HUES48 (cell line): ENCODE measurements around the gene CASP9.
"Not testable (repeated sequence)": the region's sequence is repeated elsewhere in the genome, so short reads cannot be mapped to it uniquely, and the experiment has no call there.

Experiments
- H3K27ac ChIP-seq: one replicate; pipeline ENCODE4 v1.7.0; 2013; ENCODE audit warnings: low read depth, low read length, inconsistent platforms
- H3K27me3 ChIP-seq: 2 replicates; pipeline ENCODE4 v1.6.1; 2013; ENCODE audit warnings: mild to moderate bottlenecking, low read length; ENCODE audit not compliant: control insufficient read depth, insufficient read depth
- H3K36me3 ChIP-seq: 2 replicates; pipeline ENCODE4 v1.6.1; 2013; ENCODE audit warnings: low read length; ENCODE audit not compliant: control insufficient read depth, insufficient read depth
- H3K4me1 ChIP-seq: 2 replicates; pipeline ENCODE4 v1.6.1; 2013; ENCODE audit warnings: mild to moderate bottlenecking, low read length; ENCODE audit not compliant: control insufficient read depth, insufficient read depth
- H3K4me3 ChIP-seq: 2 replicates; pipeline ENCODE4 v1.5.1; 2013; ENCODE audit warnings: mild to moderate bottlenecking, low read depth, low read length
- H3K9ac ChIP-seq: 2 replicates; pipeline ENCODE4 v1.6.1; 2013; ENCODE audit warnings: mild to moderate bottlenecking, low read depth, low read length, moderate library complexity
- H3K9me3 ChIP-seq: 2 replicates; pipeline ENCODE4 v1.6.1; 2013; ENCODE audit warnings: low read length; ENCODE audit not compliant: control insufficient read depth, insufficient read depth

CASP9 gene

GRCh38 chr1:15463926-15464322, 60.1 kb downstream of the CASP9 start:
- H3K9me3 ChIP-seq, H3K4me3 ChIP-seq, H3K27ac ChIP-seq, H3K27me3 ChIP-seq, H3K36me3 ChIP-seq, H3K9ac ChIP-seq, H3K4me1 ChIP-seq: not testable (repeated sequence)

GRCh38 chr1:15463064-15463800, 60.8 kb downstream of the CASP9 start:
- not testable (repeated sequence) for H3K27ac ChIP-seq, H3K27me3 ChIP-seq, H3K4me1 ChIP-seq, H3K9ac ChIP-seq, H3K9me3 ChIP-seq, H3K4me3 ChIP-seq, H3K36me3 ChIP-seq

GRCh38 chr1:15460708-15461095, 63.3 kb downstream of the CASP9 start:
- no peak overlapping the region for H3K9ac ChIP-seq

GRCh38 chr1:15459771-15460707, 64.0 kb downstream of the CASP9 start:
- Histone ChIP-seq H3K4me1 (no peaks in the 10 kb centered on the region), H3K9me3 (no peaks in the 10 kb centered on the region), H3K9ac (no peak overlapping the region), H3K27me3 (no peaks in the 10 kb centered on the region), H3K27ac (no peak overlapping the region), H3K36me3 (no peaks in the 10 kb centered on the region), H3K4me3 (no peak overlapping the region)

More at GRCh38 chr1:15460708-15461095, 63.3 kb downstream of the CASP9 start:
- Histone ChIP-seq H3K36me3 (no peaks in the 10 kb centered on the region), H3K27ac (no peak overlapping the region), H3K9me3 (no peaks in the 10 kb centered on the region), H3K4me1 (no peaks in the 10 kb centered on the region), H3K27me3 (no peaks in the 10 kb centered on the region), H3K4me3 (no peak overlapping the region)

DNA sequence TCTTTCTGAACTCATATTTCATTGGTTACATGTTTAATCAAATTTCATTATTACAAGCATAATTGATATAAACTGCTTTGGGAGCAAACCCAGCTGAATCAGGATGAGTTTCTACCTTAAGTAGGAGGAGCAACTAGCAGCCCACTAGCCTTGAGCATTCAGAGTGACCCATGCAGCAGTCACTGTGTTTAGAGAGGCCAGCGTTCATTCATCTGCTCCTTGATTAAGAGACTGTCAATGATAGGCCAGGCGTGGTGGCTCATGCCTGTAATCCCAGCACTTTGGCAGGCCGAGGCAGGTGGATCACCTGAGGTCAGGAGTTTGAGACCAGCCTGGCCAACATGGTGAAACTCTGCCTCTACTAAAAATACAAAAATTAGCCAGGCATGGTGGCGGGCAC, 65.6 kb downstream of the CASP9 start:
- not testable (repeated sequence) for H3K9me3 ChIP-seq, H3K27ac ChIP-seq, H3K36me3 ChIP-seq, H3K4me1 ChIP-seq, H3K4me3 ChIP-seq, H3K27me3 ChIP-seq, H3K9ac ChIP-seq

GRCh38 chr1:15457585-15457984, 66.4 kb downstream of the CASP9 start:
- Histone ChIP-seq H3K9ac (no peak overlapping the region), H3K9me3 (no peaks in the 10 kb centered on the region), H3K36me3 (no peaks in the 10 kb centered on the region), H3K4me1 (no peaks in the 10 kb centered on the region), H3K4me3 (no peak overlapping the region), H3K27me3 (no peaks in the 10 kb centered on the region), H3K27ac (no peak overlapping the region)

DNA sequence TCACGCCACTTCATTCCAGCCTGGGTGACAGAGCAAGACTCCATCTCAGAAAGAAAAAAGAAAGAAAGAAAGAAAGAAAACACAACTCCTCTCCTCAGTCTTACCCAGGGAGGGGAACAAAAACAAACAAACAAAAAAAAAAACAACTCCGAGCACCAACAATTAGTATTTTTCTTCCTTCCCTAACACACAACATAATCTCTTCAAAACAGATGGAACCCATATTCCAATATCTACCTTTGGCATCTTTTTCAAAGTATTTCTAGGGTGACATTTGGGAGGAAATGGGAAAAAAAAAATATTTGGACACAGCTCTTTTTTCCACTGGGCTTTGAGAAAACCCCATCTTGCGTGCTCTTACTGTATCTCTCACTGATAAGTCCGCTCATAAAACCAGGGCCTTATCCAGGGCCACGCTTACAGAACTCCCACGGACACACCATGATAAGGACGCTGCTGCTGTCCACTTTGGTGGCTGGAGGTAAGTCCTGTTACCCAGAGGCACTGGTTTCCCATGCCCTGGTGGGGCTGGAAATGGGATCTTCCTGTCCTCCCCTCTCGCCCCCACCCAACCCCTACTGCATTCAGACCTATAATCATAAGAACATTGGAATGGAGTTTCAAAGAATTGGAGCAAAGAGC, 67.6 kb downstream of the CASP9 start, which contains the start of gene CELA2A:
Gene CELA2A (plus strand): TSS at position 420 of the 642 bp plus-strand sequence. CDS start 22 bp downstream, at position 442.
- no peaks in the 10 kb centered on the region for H3K4me1 ChIP-seq
- no peaks in the 10 kb centered on the region for H3K27me3 ChIP-seq
- no peak within 1 kb of the TSS for H3K4me3 ChIP-seq
- H3K36me3 ChIP-seq, result no peaks in the 10 kb centered on the region
- H3K9ac ChIP-seq, result no peak within 1 kb of the TSS
- H3K27ac ChIP-seq, result no peak within 1 kb of the TSS
- H3K9me3 ChIP-seq, result no peaks in the 10 kb centered on the region

DNA sequence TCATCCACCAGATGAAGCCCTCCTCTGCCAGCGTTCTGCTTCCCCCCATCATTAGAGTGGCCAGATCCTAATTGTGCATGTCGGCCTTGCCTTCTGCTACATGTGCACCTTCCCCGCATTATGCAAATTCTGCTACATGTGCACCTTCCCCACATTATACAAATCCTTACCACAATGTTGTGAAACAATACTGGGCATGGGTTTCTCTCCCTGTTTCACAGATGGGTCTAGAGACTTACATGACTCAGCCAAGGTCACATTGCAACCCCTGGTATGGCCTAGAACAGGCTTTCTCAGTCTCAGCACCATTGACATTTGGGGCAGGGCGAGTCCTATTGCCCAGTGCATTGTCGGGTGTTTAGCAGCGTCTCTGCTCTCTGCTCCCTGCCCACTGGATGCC, 68.5 kb downstream of the CASP9 start:
- Histone ChIP-seq H3K4me1 (no peaks in the 10 kb centered on the region), H3K27me3 (no peaks in the 10 kb centered on the region), H3K36me3 (no peaks in the 10 kb centered on the region), H3K9ac (no peak overlapping the region), H3K27ac (no peak overlapping the region), H3K4me3 (no peak overlapping the region), H3K9me3 (no peaks in the 10 kb centered on the region)

DNA sequence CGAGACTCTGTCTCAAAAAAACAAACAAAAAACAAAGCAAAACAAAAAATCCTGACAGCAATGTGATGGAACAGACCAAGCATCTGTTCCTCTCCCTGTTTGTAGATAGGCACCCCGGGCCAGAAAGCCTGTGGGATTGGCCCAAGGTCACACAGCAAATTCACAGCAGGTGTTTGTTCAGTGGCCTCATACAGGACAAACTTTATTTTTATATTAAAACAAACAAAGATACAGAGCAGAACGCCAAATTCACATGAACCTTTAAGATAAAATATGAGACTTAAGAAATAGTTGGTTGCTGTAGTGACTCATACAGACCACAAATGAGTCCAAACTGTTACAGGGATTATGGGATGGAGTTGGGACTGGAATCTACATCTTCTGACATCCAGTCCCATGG, 69.8 kb downstream of the CASP9 start:
- Histone ChIP-seq H3K9ac (no peak overlapping the region), H3K27me3 (no peaks in the 10 kb centered on the region), H3K4me1 (no peaks in the 10 kb centered on the region), H3K27ac (no peak overlapping the region), H3K36me3 (no peaks in the 10 kb centered on the region), H3K4me3 (no peak overlapping the region), H3K9me3 (no peaks in the 10 kb centered on the region)

GRCh38 chr1:15453734-15454133, 70.3 kb downstream of the CASP9 start:
- no peak overlapping the region for H3K9ac ChIP-seq
- H3K27me3 ChIP-seq, result no peaks in the 10 kb centered on the region
- H3K27ac ChIP-seq, result no peak overlapping the region
- no peaks in the 10 kb centered on the region for H3K9me3 ChIP-seq
- no peak overlapping the region for H3K4me3 ChIP-seq
- H3K4me1 ChIP-seq, result no peaks in the 10 kb centered on the region
- H3K36me3 ChIP-seq, result no peaks in the 10 kb centered on the region
